Neural cell (in vitro differentiated cells): Measurements from ENCODE around the gene PANK4.

Source experiments
- EZH2 ChIP-seq: fragments of 200-600, 300-800 bp; shearing (Covaris generic), sonication (generic); IDR thresholded peaks from 2 replicates; pipeline ENCODE4 v1.6.1; 2014; ENCODE audit warnings: antibody characterized with exemption, low read length, borderline replicate concordance, mild to moderate bottlenecking; ENCODE audit not compliant: insufficient read depth, poor library complexity, severe bottlenecking
- MXI1 ChIP-seq: fragments of 450-650 bp; conservative IDR thresholded peaks from 2 replicates; pipeline ENCODE4 v1.6.1; 2014; ENCODE audit warnings: antibody characterized with exemption, mild to moderate bottlenecking; ENCODE audit not compliant: poor library complexity, severe bottlenecking
- RAD21 ChIP-seq: fragments of 450-650 bp; conservative IDR thresholded peaks from 2 replicates; pipeline ENCODE4 v1.6.1; 2014; ENCODE audit warnings: antibody characterized with exemption, mild to moderate bottlenecking, moderate library complexity
- SMC3 ChIP-seq: fragments of 450-650 bp; conservative IDR thresholded peaks from 2 replicates; pipeline ENCODE4 v1.6.1; 2014; ENCODE audit warnings: antibody characterized with exemption, mild to moderate bottlenecking, moderate library complexity; ENCODE audit not compliant: poor library complexity
- TF ChIP-seq, protein P1 (sequence below): fragments of 450-650 bp; IDR thresholded peaks from 2 replicates; pipeline ENCODE4 v1.5.1; 2014; ENCODE audit warnings: antibody characterized with exemption, mild to moderate bottlenecking, moderate library complexity; ENCODE audit not compliant: poor library complexity, severe bottlenecking
- TF ChIP-seq, protein P2 (sequence below): IDR thresholded peaks from 2 replicates; pipeline ENCODE4 v1.6.1; 2012; ENCODE audit warnings: borderline replicate concordance

DNA sequence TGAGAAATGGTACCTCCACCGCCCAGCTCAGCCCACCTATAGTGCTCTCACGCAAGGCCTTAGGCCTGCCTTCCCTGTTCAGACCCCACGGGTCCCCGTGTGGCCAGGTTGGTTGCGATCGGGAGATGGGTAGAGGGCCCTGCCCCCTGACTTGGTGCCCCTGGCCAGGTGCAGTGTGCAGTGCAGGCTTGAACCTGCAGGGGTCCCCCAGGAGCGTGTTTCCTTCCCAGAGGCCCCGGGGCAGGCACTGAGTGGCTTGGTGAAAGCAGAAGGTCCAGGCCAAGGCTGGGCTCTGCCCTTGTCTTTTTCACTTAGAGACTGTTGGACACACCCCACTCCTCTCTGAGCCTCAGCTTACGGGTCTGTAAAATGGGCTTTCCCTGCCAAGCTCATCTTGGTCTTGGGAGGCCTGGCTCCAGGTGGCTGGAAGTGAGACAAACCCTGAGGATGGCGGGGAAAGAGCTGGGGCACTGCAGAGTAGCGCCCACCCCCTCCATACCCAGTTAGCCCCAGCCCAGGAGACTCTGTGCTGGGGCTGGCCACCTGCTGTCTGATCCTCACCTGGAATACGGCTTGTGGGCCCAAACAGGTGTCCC lies 13.0 kb upstream of the PANK4 start:
- TF ChIP-seq RAD21 = no peak
- TF ChIP-seq, protein P1, sequence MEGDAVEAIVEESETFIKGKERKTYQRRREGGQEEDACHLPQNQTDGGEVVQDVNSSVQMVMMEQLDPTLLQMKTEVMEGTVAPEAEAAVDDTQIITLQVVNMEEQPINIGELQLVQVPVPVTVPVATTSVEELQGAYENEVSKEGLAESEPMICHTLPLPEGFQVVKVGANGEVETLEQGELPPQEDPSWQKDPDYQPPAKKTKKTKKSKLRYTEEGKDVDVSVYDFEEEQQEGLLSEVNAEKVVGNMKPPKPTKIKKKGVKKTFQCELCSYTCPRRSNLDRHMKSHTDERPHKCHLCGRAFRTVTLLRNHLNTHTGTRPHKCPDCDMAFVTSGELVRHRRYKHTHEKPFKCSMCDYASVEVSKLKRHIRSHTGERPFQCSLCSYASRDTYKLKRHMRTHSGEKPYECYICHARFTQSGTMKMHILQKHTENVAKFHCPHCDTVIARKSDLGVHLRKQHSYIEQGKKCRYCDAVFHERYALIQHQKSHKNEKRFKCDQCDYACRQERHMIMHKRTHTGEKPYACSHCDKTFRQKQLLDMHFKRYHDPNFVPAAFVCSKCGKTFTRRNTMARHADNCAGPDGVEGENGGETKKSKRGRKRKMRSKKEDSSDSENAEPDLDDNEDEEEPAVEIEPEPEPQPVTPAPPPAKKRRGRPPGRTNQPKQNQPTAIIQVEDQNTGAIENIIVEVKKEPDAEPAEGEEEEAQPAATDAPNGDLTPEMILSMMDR = no peak
- no peak for TF ChIP-seq EZH2
- TF ChIP-seq MXI1 = no peak
- TF ChIP-seq, protein P2, sequence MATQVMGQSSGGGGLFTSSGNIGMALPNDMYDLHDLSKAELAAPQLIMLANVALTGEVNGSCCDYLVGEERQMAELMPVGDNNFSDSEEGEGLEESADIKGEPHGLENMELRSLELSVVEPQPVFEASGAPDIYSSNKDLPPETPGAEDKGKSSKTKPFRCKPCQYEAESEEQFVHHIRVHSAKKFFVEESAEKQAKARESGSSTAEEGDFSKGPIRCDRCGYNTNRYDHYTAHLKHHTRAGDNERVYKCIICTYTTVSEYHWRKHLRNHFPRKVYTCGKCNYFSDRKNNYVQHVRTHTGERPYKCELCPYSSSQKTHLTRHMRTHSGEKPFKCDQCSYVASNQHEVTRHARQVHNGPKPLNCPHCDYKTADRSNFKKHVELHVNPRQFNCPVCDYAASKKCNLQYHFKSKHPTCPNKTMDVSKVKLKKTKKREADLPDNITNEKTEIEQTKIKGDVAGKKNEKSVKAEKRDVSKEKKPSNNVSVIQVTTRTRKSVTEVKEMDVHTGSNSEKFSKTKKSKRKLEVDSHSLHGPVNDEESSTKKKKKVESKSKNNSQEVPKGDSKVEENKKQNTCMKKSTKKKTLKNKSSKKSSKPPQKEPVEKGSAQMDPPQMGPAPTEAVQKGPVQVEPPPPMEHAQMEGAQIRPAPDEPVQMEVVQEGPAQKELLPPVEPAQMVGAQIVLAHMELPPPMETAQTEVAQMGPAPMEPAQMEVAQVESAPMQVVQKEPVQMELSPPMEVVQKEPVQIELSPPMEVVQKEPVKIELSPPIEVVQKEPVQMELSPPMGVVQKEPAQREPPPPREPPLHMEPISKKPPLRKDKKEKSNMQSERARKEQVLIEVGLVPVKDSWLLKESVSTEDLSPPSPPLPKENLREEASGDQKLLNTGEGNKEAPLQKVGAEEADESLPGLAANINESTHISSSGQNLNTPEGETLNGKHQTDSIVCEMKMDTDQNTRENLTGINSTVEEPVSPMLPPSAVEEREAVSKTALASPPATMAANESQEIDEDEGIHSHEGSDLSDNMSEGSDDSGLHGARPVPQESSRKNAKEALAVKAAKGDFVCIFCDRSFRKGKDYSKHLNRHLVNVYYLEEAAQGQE = no peak
- TF ChIP-seq SMC3 = no peak
